HepG2 (cell line): ENCODE data around the gene NELFB. TPM values are rescaled to one million over a fixed set of nuclear protein-coding genes. Genes with fewer than 3 reads are reported as not detected.

ENCODE experiments used
- AGO1 ChIP-seq: fragments of 200-400 bp; formaldehyde crosslinking; IDR thresholded peaks from 2 replicates; pipeline ENCODE4 v1.6.1; 2017; ENCODE audit warnings: mild to moderate bottlenecking, low read depth, low read length, moderate library complexity; ENCODE audit not compliant: poor library complexity, severe bottlenecking
- DPF2 ChIP-seq: sonication (generic); formaldehyde crosslinking; IDR thresholded peaks from 2 replicates; pipeline ENCODE4 v1.4.0; 2020; ENCODE audit warnings: mild to moderate bottlenecking, low read depth, missing genetic modification reagents, borderline replicate concordance
- HNF4A ChIP-seq: sonication (generic); formaldehyde crosslinking; IDR thresholded peaks from 2 replicates; pipeline ENCODE4 v1.4.0; 2020; ENCODE audit warnings: missing genetic modification reagents
- MXD4 ChIP-seq: IDR thresholded peaks from 2 replicates; pipeline ENCODE4 v1.6.1; 2016; ENCODE audit warnings: mild to moderate bottlenecking, missing biosample characterization, missing genetic modification reagents
- NFKB2 ChIP-seq: sonication (generic); formaldehyde crosslinking; IDR thresholded peaks from 2 replicates; pipeline ENCODE4 v1.4.0; 2020; ENCODE audit warnings: missing genetic modification reagents, borderline replicate concordance
- POLR2G ChIP-seq: fragments of 200-400 bp; formaldehyde crosslinking; IDR thresholded peaks from 2 replicates; pipeline ENCODE4 v1.6.1; 2018; ENCODE audit warnings: mild to moderate bottlenecking, low read depth, low read length, moderate library complexity
- SMAD3 ChIP-seq: sonication (generic); formaldehyde crosslinking; IDR thresholded peaks from 2 replicates; pipeline ENCODE4 v1.4.0; 2020; ENCODE audit warnings: missing genetic modification reagents
- ZFP82 ChIP-seq: sonication (generic); formaldehyde crosslinking; IDR thresholded peaks from 2 replicates; pipeline ENCODE4 v1.5.1; 2020; ENCODE audit warnings: mild to moderate bottlenecking, missing genetic modification reagents, borderline replicate concordance
- ZNF790 ChIP-seq: sonication (generic); formaldehyde crosslinking; IDR thresholded peaks from 2 replicates; pipeline ENCODE4 v1.8.0; 2022; ENCODE audit warnings: missing genetic modification reagents, mild to moderate bottlenecking, borderline replicate concordance
- ZSCAN21 ChIP-seq: sonication (generic); formaldehyde crosslinking; IDR thresholded peaks from 2 replicates; pipeline ENCODE4 v1.8.0; 2022; ENCODE audit warnings: mild to moderate bottlenecking, missing genetic modification reagents, moderate library complexity, borderline replicate concordance
- polyA plus RNA-seq, 8 experiments: library from polyadenylated mRNA; depleted of rRNA in 3 of 8; stranded (reverse) in 7 of 8; unstranded in 1 of 8; fragments of >200 nt; fragmentation: Illumina TruSeq in 4 of 8; extraction: Trizol in 4 of 8; gene quantifications; 2 replicates each; pipeline versions ENCODE4 v1.2.1 to v1.2.3, GENCODE V29; 2011 to 2016; ENCODE audit warnings: low read depth in 4 of 8, missing spikeins in 1 of 8, mixed read lengths in 1 of 8; ENCODE audit not compliant: insufficient read depth in 1 of 8
- total RNA-seq, 5 experiments: library from RNA; depleted of rRNA; stranded (reverse); fragments of >200 nt; fragmentation: Illumina TruSeq; extraction: Trizol; gene quantifications; 2 replicates each; pipeline ENCODE4 v1.2.3, GENCODE V29; 2016; ENCODE audit warnings: low read depth in 1 of 5
- TF ChIP-seq, protein P1 (sequence below): sonication (generic); formaldehyde crosslinking; IDR thresholded peaks from 2 replicates; pipeline ENCODE4 v1.4.0; 2020; ENCODE audit warnings: missing genetic modification reagents
- TF ChIP-seq, protein P2 (sequence below): sonication (generic); formaldehyde crosslinking; IDR thresholded peaks from 2 replicates; pipeline ENCODE4 v1.8.0; 2022; ENCODE audit warnings: low read depth, missing genetic modification reagents

The NELFB gene
- total and polyA plus RNA-seq, 2 of the 13 experiments (the other 11 are each of a cell fraction or from before 2014, with no cell fraction given) = 26.5 to 45.8 TPM

DNA sequence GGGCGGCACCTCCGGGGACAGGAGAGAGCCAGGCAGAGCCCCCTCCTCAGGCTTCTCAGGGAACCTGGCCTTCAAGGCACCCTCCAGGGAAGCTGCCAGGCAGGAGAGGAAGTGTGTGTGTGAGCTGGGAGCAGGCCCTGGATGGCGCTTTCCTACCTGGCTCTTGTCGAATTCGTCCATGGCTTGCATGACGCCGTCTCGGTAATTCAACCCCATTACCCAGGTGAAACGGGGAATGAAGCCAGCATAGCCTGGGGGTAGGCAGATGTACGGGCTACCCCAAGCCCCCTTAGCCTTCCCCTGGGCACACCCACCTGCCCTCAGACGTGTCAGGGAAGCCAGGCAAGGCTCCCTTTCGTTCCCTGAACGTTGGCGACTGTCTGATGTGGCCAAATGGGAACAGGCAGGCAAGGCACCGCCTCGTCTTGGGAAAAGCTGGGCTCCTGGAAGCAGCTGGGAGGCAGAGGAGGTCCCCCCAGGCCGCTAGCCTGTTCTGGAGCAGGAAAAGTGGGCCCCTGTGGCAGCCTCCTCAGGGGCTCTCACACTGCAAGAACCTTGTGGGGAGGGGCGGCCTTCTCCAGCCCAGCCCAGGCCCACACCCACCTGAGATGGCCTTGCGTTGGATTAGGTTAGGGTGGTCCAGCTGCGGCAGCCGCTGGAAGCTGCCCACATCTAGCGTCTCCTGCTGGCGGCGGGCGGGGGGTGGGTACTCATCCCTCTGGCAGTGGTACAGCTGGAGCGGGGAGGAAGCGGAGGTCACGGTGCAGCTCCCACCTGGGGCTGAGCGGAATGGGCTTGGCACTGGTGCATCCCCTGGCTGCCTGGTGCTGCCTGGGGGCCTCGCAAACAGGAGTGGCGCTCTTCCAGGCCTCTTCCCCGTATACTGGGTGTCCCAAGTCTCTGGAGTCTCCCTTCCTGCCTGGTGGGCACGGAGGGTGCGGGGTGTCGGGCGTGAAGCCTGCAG, 10.4 kb upstream of the NELFB start (continued):
- TF ChIP-seq, protein P1, sequence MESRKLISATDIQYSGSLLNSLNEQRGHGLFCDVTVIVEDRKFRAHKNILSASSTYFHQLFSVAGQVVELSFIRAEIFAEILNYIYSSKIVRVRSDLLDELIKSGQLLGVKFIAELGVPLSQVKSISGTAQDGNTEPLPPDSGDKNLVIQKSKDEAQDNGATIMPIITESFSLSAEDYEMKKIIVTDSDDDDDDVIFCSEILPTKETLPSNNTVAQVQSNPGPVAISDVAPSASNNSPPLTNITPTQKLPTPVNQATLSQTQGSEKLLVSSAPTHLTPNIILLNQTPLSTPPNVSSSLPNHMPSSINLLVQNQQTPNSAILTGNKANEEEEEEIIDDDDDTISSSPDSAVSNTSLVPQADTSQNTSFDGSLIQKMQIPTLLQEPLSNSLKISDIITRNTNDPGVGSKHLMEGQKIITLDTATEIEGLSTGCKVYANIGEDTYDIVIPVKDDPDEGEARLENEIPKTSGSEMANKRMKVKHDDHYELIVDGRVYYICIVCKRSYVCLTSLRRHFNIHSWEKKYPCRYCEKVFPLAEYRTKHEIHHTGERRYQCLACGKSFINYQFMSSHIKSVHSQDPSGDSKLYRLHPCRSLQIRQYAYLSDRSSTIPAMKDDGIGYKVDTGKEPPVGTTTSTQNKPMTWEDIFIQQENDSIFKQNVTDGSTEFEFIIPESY (CRISPR knock-in tag) = peak; percentile 98
- peak; percentile 29 for TF ChIP-seq POLR2G
- TF ChIP-seq NFKB2 (CRISPR knock-in tag) = no peak
- no peak for TF ChIP-seq MXD4 (CRISPR knock-in tag)
- peak; percentile 92 for TF ChIP-seq AGO1
- TF ChIP-seq ZFP82 (CRISPR knock-in tag) = no peak
- TF ChIP-seq, protein P2, sequence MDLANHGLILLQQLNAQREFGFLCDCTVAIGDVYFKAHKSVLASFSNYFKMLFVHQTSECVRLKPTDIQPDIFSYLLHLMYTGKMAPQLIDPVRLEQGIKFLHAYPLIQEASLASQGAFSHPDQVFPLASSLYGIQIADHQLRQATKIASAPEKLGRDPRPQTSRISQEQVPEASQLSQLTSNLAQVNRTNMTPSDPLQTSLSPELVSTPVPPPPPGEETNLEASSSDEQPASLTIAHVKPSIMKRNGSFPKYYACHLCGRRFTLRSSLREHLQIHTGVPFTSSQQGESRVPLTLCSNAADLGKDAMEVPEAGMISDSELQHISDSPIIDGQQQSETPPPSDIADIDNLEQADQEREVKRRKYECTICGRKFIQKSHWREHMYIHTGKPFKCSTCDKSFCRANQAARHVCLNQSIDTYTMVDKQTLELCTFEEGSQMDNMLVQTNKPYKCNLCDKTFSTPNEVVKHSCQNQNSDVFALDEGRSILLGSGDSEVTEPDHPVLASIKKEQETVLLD (CRISPR knock-in tag) = no peak
- no peak for TF ChIP-seq ZNF790 (CRISPR knock-in tag)
- TF ChIP-seq DPF2 (CRISPR knock-in tag) = no peak
- no peak for TF ChIP-seq SMAD3 (CRISPR knock-in tag)
- TF ChIP-seq HNF4A (CRISPR knock-in tag) = no peak
- TF ChIP-seq ZSCAN21 = no peak
